Adipocyte (in vitro differentiated cells): Measurements from ENCODE around the gene RPS6KL1.
A peak's percentile ranks its signal among the peaks of the same experiment; 100 is the strongest.
"Not testable (repeated sequence)": the region's sequence is repeated elsewhere in the genome, so short reads cannot be mapped to it uniquely, and the experiment has no call there.

Experiments
- DNase-seq: peaks from one replicate; pipeline ENCODE4 v3.0.0-alpha.2; 2015; ENCODE audit warnings: low read depth
- H3K27me3 ChIP-seq: replicated peaks from 2 replicates; pipeline ENCODE4 v1.7.0; 2013; ENCODE audit warnings: mild to moderate bottlenecking, low read length, moderate library complexity; ENCODE audit not compliant: control insufficient read depth, insufficient read depth
- H3K36me3 ChIP-seq: 2 replicates; pipeline ENCODE4 v1.7.0; 2013; ENCODE audit warnings: low read length, mild to moderate bottlenecking, moderate library complexity; ENCODE audit not compliant: control insufficient read depth, insufficient read depth, severe bottlenecking
- H3K4me1 ChIP-seq: 2 replicates; pipeline ENCODE4 v1.7.0; 2013; ENCODE audit warnings: mild to moderate bottlenecking, low read length, moderate library complexity; ENCODE audit not compliant: control insufficient read depth, insufficient read depth
- H3K4me3 ChIP-seq: 2 replicates; pipeline ENCODE4 v1.7.0; 2013; ENCODE audit warnings: mild to moderate bottlenecking, low read length, moderate library complexity
- H3K9ac ChIP-seq: 2 replicates; pipeline ENCODE4 v1.7.0; 2013; ENCODE audit warnings: mild to moderate bottlenecking, low read length, moderate library complexity
- H3K9me3 ChIP-seq: 2 replicates; pipeline ENCODE4 v1.7.0; 2013; ENCODE audit warnings: mild to moderate bottlenecking, low read length, moderate library complexity; ENCODE audit not compliant: control insufficient read depth

The RPS6KL1 gene

DNA sequence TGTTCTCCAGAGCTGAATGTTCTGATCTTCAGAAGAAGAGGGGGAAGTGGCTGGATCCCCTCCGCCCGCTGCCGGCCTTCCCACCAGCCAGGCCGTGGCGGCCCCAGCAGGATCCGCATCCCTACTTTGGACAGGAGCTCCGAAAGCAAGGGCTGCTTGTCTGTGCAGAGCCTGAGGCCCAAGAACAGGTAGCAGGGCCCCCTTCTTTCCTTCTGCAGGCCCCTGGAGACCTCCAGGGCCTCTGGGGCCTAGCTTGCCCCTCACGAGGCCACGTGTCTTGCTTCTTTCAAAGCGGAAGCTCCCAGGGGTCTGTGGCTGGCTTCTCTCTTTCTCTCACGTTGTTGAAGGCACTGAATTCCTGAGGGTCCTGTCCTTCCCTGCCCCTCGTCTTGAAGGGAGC, 19.1 kb upstream of the RPS6KL1 start:
- peaks cover 33% of the 10 kb centered on the region for H3K4me1 ChIP-seq
- no peaks in the 10 kb centered on the region for H3K27me3 ChIP-seq
- no peaks in the 10 kb centered on the region for H3K36me3 ChIP-seq
- peak overlapping the region; percentile 8 for H3K9ac ChIP-seq
- no peaks in the 10 kb centered on the region for H3K9me3 ChIP-seq
- no peak overlapping the region for H3K4me3 ChIP-seq
- DNase-seq: no peak

GRCh38 chr14:74941676-74942097, 18.6 kb upstream of the RPS6KL1 start:
- H3K9ac ChIP-seq: peak overlapping the region; percentile 8
- H3K4me3 ChIP-seq: no peak overlapping the region
- H3K4me1 ChIP-seq: peaks cover 33% of the 10 kb centered on the region
- peak; percentile 57 for DNase-seq
- H3K27me3 ChIP-seq: no peaks in the 10 kb centered on the region
- no peaks in the 10 kb centered on the region for H3K36me3 ChIP-seq
- H3K9me3 ChIP-seq: no peaks in the 10 kb centered on the region

- Histone ChIP-seq H3K4me1 (peaks cover 33% of the 10 kb centered on the region), H3K4me3 (no peak overlapping the region), H3K27me3 (no peaks in the 10 kb centered on the region), H3K9me3 (no peaks in the 10 kb centered on the region), H3K36me3 (no peaks in the 10 kb centered on the region), H3K9ac (peak overlapping the region; percentile 8)
- DNase-seq: no peak
Measured at GRCh38 chr14:74940956-74941565, 18.0 kb upstream of the RPS6KL1 start.

DNA sequence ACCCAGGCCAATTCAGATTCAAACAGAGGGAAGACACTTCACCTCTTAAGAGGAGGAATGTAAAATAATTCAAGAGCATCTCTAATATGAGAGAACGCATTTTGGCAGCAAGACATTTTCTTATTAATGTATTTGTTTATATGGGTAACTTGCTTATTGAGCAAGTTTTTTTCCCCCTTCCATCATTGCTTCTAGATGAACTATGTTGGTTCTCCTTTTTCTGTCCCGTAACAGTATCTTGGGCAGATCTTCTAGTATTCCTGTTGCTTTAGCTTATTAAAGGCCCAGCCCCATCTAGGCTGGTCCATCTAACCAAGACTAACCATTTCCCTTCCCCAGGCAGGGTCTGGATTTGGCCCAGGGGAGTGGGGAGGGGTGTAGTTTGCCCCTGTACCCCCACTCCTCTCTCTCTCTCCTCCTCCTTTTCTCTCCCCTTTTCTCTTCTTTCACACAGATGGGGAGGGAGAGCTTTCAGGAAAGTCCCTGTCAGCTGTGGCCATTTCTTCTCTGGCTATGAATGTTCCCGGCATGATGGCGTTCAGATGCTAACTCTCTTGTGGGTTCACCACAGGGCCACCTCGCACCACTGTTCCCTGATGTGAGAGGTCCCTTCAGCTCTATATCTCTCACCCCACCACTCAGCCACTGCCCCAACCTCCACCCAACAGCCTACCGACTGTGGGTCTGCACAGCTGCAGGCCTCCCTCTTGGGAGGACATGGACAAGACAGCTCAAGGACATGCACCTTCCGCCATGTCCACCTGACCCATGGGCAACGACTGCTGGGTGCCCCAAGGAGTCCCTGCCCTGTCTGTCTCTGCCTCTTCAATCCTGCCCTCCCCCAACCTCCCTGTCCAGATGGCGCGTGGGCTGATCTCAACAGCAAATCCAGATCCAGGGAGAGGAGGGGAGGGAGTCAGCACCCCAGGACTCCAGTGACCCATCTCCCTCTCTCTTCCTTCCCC, 15.8 kb upstream of the RPS6KL1 start:
- Histone ChIP-seq H3K27me3 (no peaks in the 10 kb centered on the region), H3K36me3 (no peaks in the 10 kb centered on the region), H3K4me3 (no peak overlapping the region), H3K4me1 (peaks cover 42% of the 10 kb centered on the region), H3K9me3 (no peaks in the 10 kb centered on the region), H3K9ac (peak overlapping the region; percentile 42)
- no peak for DNase-seq

- peaks cover 51% of the 10 kb centered on the region for H3K4me1 ChIP-seq
- H3K4me3 ChIP-seq: no peak overlapping the region
- no peak overlapping the region for H3K9ac ChIP-seq
- no peaks in the 10 kb centered on the region for H3K9me3 ChIP-seq
- no peaks in the 10 kb centered on the region for H3K36me3 ChIP-seq
- no peaks in the 10 kb centered on the region for H3K27me3 ChIP-seq
- DNase-seq: no peak
Measured at GRCh38 chr14:74937171-74937570, 14.1 kb upstream of the RPS6KL1 start.

DNA sequence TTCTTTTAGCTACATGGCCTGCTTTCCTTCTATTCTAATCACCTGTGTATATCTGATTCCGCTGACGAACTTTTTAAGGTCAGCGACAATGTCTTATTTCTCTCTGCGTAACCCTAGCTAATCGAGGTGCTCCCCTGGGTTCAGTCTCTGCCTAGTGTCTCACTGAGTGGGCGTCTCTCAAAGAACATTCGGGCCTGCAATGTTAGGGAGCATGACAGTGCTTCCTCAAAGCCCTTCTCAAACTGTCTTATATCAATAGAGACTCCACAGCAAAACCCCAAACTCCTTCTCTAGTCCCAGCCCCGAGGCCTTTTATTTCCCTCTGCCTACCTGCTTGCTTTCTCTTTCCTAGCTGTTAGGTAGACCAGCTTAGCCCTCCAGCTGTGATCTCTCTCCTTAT, 13.7 kb upstream of the RPS6KL1 start:
- H3K27me3 ChIP-seq: no peaks in the 10 kb centered on the region
- peaks cover 48% of the 10 kb centered on the region for H3K4me1 ChIP-seq

DNA sequence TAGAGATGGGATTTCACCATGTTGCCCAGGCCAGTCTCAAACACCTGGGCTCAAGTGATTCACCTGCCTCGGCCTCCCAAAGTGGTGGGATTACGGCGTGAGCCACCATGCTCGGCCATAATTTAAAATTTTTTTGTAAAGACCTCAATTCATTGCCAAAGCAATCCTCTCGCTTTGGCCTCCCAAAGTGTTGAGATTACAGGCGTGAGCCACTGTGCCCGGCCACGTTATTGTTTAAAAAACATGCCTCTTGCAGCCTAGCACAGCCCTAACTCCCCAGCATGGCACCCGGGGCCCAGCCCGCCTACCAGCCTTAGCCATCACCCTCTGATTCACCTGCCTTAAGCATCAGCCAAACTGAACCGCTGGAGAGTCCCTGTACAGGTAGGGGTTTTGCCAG, 13.1 kb upstream of the RPS6KL1 start:
- Histone ChIP-seq H3K36me3 (no peaks in the 10 kb centered on the region), H3K4me1 (peaks cover 42% of the 10 kb centered on the region), H3K9me3 (no peaks in the 10 kb centered on the region), H3K9ac (no peak overlapping the region), H3K4me3 (no peak overlapping the region), H3K27me3 (no peaks in the 10 kb centered on the region)
- DNase-seq: no peak

More for the DNA sequence above, 13.7 kb upstream of the RPS6KL1 start:
- H3K4me3 ChIP-seq: no peak overlapping the region
- no peaks in the 10 kb centered on the region for H3K9me3 ChIP-seq
- H3K9ac ChIP-seq: no peak overlapping the region
- no peak for DNase-seq
- no peaks in the 10 kb centered on the region for H3K36me3 ChIP-seq

DNA sequence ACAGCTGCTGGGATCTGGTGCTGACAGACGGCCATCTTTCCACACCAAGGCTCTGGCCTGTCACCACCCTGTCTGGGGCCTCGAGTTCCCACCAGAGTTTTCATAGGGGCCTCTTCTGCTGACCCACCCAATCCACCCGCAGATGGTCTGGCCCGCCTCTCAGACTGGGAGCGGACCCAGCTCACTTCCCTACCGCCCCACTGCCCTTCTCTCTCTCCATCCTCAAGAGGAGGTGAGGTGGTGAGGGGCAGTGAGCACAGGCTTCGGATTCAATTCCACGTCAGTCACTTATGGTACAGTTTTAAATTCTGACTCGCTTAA, 12.3 kb upstream of the RPS6KL1 start:
- Histone ChIP-seq H3K9ac (no peak overlapping the region), H3K4me1 (peaks cover 36% of the 10 kb centered on the region), H3K9me3 (no peaks in the 10 kb centered on the region), H3K4me3 (no peak overlapping the region), H3K27me3 (no peaks in the 10 kb centered on the region), H3K36me3 (no peaks in the 10 kb centered on the region)
- no peak for DNase-seq

DNA sequence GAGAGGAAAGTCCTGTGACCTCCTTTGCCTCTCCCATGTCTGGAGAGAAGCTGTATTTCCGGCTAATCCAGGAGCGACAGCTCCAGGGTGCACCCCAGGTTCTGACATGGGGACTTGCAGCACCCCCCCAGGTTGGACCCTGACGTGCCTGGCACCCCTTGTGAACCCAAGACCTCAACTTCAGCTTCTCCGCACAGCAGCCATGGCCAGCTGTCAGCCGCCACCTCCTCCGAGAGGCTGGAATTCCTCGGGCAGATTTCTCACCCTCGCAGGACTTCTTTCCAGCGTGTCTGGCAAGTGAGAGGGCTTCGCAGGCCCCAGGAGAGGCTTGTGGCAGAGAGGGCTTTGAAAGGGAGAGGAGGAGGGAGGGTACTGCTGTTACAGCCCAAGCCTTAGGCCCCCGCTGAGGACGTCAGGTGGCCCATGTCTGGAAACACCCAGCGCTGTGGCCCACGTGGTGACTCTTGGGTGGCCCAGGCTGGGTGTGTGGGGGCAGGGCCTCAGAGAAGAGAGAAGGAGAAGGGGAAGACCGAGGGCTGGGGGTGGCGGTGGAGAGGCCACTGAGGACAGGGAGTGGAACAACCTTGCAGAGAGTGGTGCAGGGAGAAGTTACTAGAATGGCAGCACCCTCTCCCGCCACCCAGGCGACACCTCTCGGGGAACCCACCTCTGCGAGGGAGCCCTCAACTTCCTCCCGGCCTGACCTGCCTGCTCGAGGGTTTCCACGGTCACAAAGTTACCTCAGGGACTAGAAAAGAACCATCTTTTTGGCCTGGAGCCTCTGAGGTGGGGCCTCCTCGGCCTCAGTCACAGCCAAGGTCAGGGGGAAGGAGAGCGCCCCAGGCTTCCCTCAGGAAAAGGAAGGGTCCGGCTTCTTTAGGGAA, 11.7 kb upstream of the RPS6KL1 start:
- Histone ChIP-seq H3K27me3 (no peaks in the 10 kb centered on the region), H3K4me1 (peaks cover 30% of the 10 kb centered on the region), H3K9me3 (no peaks in the 10 kb centered on the region), H3K36me3 (no peaks in the 10 kb centered on the region), H3K4me3 (no peak overlapping the region), H3K9ac (no peak overlapping the region)
- DNase-seq: no peak

DNA sequence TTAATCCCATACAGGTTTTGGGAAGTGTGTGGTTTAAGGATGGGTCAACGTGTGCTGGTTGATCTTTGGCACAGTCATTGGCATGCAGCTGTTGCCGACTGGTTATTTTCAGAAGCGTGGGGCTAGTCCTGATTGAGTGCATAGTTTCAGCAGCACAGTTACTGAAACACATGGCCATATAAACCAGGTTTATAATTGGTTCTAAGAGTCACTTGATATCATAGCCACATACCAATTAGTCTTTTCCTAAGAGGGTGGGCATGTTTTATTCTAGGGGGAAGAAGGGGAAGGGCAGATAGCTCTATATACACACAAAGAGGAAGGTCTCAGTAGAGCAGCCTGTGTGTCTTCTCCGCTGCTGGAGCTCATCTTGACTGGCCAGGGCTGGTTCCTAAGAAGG, 11.0 kb upstream of the RPS6KL1 start:
- peaks cover 23% of the 10 kb centered on the region for H3K4me1 ChIP-seq
- H3K9ac ChIP-seq: no peak overlapping the region
- H3K36me3 ChIP-seq: no peaks in the 10 kb centered on the region
- no peaks in the 10 kb centered on the region for H3K27me3 ChIP-seq
- H3K9me3 ChIP-seq: no peaks in the 10 kb centered on the region
- no peak overlapping the region for H3K4me3 ChIP-seq
- no peak for DNase-seq

DNA sequence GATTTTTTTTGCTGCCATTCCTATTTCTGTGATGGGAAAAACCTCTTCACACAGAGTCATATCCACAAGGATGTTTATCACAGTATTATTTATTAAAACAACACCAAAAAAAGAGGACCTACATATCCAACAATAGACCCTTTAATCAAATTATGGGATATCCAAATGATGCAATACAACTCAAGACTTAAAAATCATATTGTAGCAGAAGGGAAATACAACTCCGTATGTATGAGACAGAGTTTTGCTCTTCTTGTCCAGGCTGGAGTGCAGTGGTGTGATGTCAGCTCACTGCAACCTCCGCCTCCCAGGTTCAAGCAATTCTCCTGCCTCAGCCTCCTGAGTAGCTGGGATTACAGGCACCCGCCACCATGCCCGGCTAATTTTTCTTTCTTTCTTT, 9.9 kb upstream of the RPS6KL1 start:
- Histone ChIP-seq H3K9ac (peak overlapping the region; percentile 14), H3K4me3 (peak overlapping the region; percentile 34), H3K4me1 (peaks cover 21% of the 10 kb centered on the region)
- not testable (repeated sequence) for DNase-seq, H3K36me3 ChIP-seq, H3K27me3 ChIP-seq, H3K9me3 ChIP-seq
